Neural cell (in vitro differentiated cells): ENCODE measurements around the gene MXI1. TPM values are rescaled to one million over a fixed set of nuclear protein-coding genes. Genes with fewer than 3 reads are reported as not detected.

Experiments
- H2AFZ ChIP-seq: fragments of 200-600, 300-800 bp; sonication (generic), shearing (Covaris generic); 2 replicates; pipeline ENCODE4 v1.6.0; 2014; ENCODE audit warnings: low read depth, mild to moderate bottlenecking, antibody characterized with exemption, low read length, moderate library complexity
- H3F3A ChIP-seq: fragments of 200-600 bp; shearing (Covaris generic); 2 replicates; pipeline ENCODE4 v1.6.1; 2016; ENCODE audit warnings: mild to moderate bottlenecking, moderate library complexity, mixed read lengths, antibody characterized with exemption, low read length; ENCODE audit not compliant: insufficient read depth, poor library complexity, severe bottlenecking
- H3K27ac ChIP-seq: fragments of 200-600, 300-800 bp; sonication (generic), shearing (Covaris generic); 2 replicates; pipeline ENCODE4 v1.5.1; 2014; ENCODE audit warnings: mild to moderate bottlenecking, low read length, moderate library complexity
- H3K27me3 ChIP-seq: fragments of 300-800, 200-600 bp; sonication (generic), shearing (Covaris generic); 2 replicates; pipeline ENCODE4 v1.6.0; 2014; ENCODE audit warnings: mild to moderate bottlenecking, low read depth, low read length, moderate library complexity; ENCODE audit not compliant: insufficient read depth
- H3K36me3 ChIP-seq: fragments of 300-800, 200-600 bp; sonication (generic), shearing (Covaris generic); 2 replicates; pipeline ENCODE4 v1.5.1; 2014; ENCODE audit warnings: mild to moderate bottlenecking, antibody characterized with exemption, low read length, moderate library complexity; ENCODE audit not compliant: insufficient read depth
- H3K4me2 ChIP-seq: fragments of 300-800, 200-600 bp; sonication (generic), shearing (Covaris generic); 2 replicates; pipeline ENCODE4 v1.6.0; 2014; ENCODE audit warnings: mild to moderate bottlenecking, low read length
- H3K4me3 ChIP-seq: fragments of 300-800, 200-600 bp; sonication (generic), shearing (Covaris generic); 2 replicates; pipeline ENCODE4 v1.5.1; 2014; ENCODE audit warnings: mild to moderate bottlenecking, low read length, moderate library complexity
- H3K79me2 ChIP-seq: fragments of 200-600 bp; shearing (Covaris generic); replicated peaks from 2 replicates; pipeline ENCODE4 v1.6.0; 2014; ENCODE audit warnings: mild to moderate bottlenecking, low read length, moderate library complexity; ENCODE audit not compliant: insufficient read depth
- H3K9ac ChIP-seq: fragments of 300-800, 200-600 bp; sonication (generic), shearing (Covaris generic); 2 replicates; pipeline ENCODE4 v1.6.1; 2016; ENCODE audit warnings: mild to moderate bottlenecking, low read length, mixed read lengths
- H3K9me2 ChIP-seq: fragments of 200-600 bp; shearing (Covaris generic); 2 replicates; pipeline ENCODE4 v1.6.1; 2016; ENCODE audit warnings: mild to moderate bottlenecking, low read length, mixed read lengths; ENCODE audit not compliant: insufficient read depth
- H3K9me3 ChIP-seq: fragments of 200-600, 300-800 bp; sonication (generic), shearing (Covaris generic); 2 replicates; pipeline ENCODE4 v1.6.1; 2016; ENCODE audit warnings: mild to moderate bottlenecking, mixed run types, low read length, moderate library complexity, mixed read lengths
- H4K20me1 ChIP-seq: fragments of 200-600 bp; shearing (Covaris generic); 2 replicates; pipeline ENCODE4 v1.6.1; 2016; ENCODE audit warnings: mild to moderate bottlenecking, mixed run types; ENCODE audit not compliant: insufficient read depth
- CTCF ChIP-seq: fragments of 450-650 bp; IDR thresholded peaks from 2 replicates; pipeline ENCODE4 v1.5.1; 2014; ENCODE audit warnings: antibody characterized with exemption, mild to moderate bottlenecking, moderate library complexity; ENCODE audit not compliant: poor library complexity, severe bottlenecking
- EP300 ChIP-seq: fragments of 450-650 bp; conservative IDR thresholded peaks from 2 replicates; pipeline ENCODE4 v1.6.1; 2014; ENCODE audit warnings: antibody characterized with exemption, mild to moderate bottlenecking, moderate library complexity; ENCODE audit not compliant: poor library complexity, severe bottlenecking
- EZH2 ChIP-seq: fragments of 200-600, 300-800 bp; shearing (Covaris generic), sonication (generic); IDR thresholded peaks from 2 replicates; pipeline ENCODE4 v1.6.1; 2014; ENCODE audit warnings: antibody characterized with exemption, low read length, borderline replicate concordance, mild to moderate bottlenecking; ENCODE audit not compliant: insufficient read depth, poor library complexity, severe bottlenecking
- MXI1 ChIP-seq: fragments of 450-650 bp; conservative IDR thresholded peaks from 2 replicates; pipeline ENCODE4 v1.6.1; 2014; ENCODE audit warnings: antibody characterized with exemption, mild to moderate bottlenecking; ENCODE audit not compliant: poor library complexity, severe bottlenecking
- POLR2AphosphoS5 ChIP-seq: IDR thresholded peaks from 2 replicates; pipeline ENCODE4 v1.6.1; 2012
- RAD21 ChIP-seq: fragments of 450-650 bp; conservative IDR thresholded peaks from 2 replicates; pipeline ENCODE4 v1.6.1; 2014; ENCODE audit warnings: antibody characterized with exemption, mild to moderate bottlenecking, moderate library complexity
- REST ChIP-seq: IDR thresholded peaks from 2 replicates; pipeline ENCODE4 v1.6.1; 2012; ENCODE audit warnings: borderline replicate concordance
- SMC3 ChIP-seq: fragments of 450-650 bp; conservative IDR thresholded peaks from 2 replicates; pipeline ENCODE4 v1.6.1; 2014; ENCODE audit warnings: antibody characterized with exemption, mild to moderate bottlenecking, moderate library complexity; ENCODE audit not compliant: poor library complexity
- TAF1 ChIP-seq: IDR thresholded peaks from 2 replicates; pipeline ENCODE4 v1.6.1; 2012; ENCODE audit warnings: low read depth
- polyA plus RNA-seq: library from polyadenylated mRNA; depleted of rRNA; stranded (reverse); fragments of >200 nt; gene quantifications from 2 replicates; pipeline ENCODE4 v1.2.3, GENCODE V29; 2014

MXI1 gene
- polyA plus RNA-seq, 1 donor from 2014 or later, result 69.5 TPM

- Histone ChIP-seq H3K4me2 (no peak overlapping the region), H3K4me3 (peak overlapping the region; percentile 84), H3K27me3 (no peaks in the 10 kb centered on the region), H3K36me3 (no peaks in the 10 kb centered on the region), H3K27ac (peak overlapping the region; percentile 77), H3K9me3 (no peaks in the 10 kb centered on the region), H3K9ac (peak overlapping the region; percentile 73), H4K20me1 (peaks cover 4% of the 10 kb centered on the region), H3F3A (no peaks in the 10 kb centered on the region), H3K79me2 (peaks cover 19% of the 10 kb centered on the region), H3K9me2 (no peaks in the 10 kb centered on the region), H2AFZ (no peak overlapping the region)
- no peak for TF ChIP-seq EP300
- no peak for TF ChIP-seq TAF1
- TF ChIP-seq MXI1, result no peak
- no peak for TF ChIP-seq SMC3
These were observed 19.1 kb downstream of the MXI1 start for GRCh38 chr10:110226543-110226925.

GRCh38 chr10:110226926-110227641, 19.7 kb downstream of the MXI1 start:
- Histone ChIP-seq H3F3A (no peaks in the 10 kb centered on the region), H3K79me2 (peaks cover 17% of the 10 kb centered on the region), H3K27me3 (no peaks in the 10 kb centered on the region), H3K9ac (peak overlapping the region; percentile 73), H3K27ac (peak overlapping the region; percentile 77), H3K4me3 (peak overlapping the region; percentile 84), H3K36me3 (no peaks in the 10 kb centered on the region), H2AFZ (no peak overlapping the region), H3K9me3 (no peaks in the 10 kb centered on the region), H3K4me2 (no peak overlapping the region), H4K20me1 (peaks cover 4% of the 10 kb centered on the region), H3K9me2 (no peaks in the 10 kb centered on the region)
- peak; percentile 77 for TF ChIP-seq POLR2AphosphoS5
- no peak for TF ChIP-seq REST

GRCh38 chr10:110228066-110228465, 20.7 kb downstream of the MXI1 start:
- Histone ChIP-seq H3K9me3 (no peaks in the 10 kb centered on the region), H3K27ac (no peak overlapping the region), H3F3A (no peaks in the 10 kb centered on the region), H3K36me3 (no peaks in the 10 kb centered on the region), H3K27me3 (no peaks in the 10 kb centered on the region), H3K4me3 (peak overlapping the region; percentile 84), H3K4me2 (peak overlapping the region; percentile 25), H3K9ac (no peak overlapping the region), H3K9me2 (no peaks in the 10 kb centered on the region), H2AFZ (no peak overlapping the region), H4K20me1 (no peaks in the 10 kb centered on the region), H3K79me2 (peaks cover 8% of the 10 kb centered on the region)
- TF ChIP-seq REST, result no peak
- no peak for TF ChIP-seq MXI1
- no peak for TF ChIP-seq CTCF
- no peak for TF ChIP-seq SMC3
- no peak for TF ChIP-seq EZH2
- TF ChIP-seq RAD21, result no peak
